ENCODE data around the gene LIPM.
"Not testable (repeated sequence)": the region's sequence is repeated elsewhere in the genome, so short reads cannot be mapped to it uniquely, and the experiment has no call there.

The LIPM gene

DNA sequence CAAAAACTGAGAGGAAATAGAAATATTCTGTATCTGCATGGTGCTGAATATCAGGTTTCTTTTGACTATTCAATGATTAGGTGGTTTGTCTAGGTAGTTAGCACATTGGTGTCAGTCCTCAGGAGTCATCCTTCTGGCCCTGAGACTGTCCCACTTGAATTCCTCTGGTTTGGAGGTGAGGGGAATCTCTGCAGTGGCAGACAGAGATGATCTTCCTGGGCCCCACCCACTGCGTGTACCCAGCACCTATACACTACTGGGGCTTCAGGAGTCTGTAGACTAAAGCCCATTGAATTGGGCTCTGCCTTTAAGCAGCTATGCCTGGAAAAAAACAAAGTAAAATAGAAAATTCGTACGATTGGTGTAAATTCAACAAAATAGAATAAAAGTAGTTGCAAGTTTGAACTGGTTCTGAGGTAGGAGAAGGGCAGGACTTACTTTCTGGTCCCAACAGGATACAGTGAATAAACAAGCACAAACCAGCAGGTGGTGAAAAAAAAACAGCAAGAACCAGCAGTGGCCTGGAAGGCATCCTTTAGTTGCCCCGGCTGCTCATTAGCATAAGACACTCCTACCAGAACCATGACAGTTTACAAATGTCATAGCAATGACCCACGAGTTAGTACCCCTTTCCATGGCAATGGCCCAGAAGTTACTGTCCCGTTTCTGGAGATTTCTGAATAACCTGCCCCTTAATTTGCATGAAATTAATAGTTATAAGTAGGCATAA is 1.7 kb downstream of the LIPM start:
- DNase-seq, result no peak

DNA sequence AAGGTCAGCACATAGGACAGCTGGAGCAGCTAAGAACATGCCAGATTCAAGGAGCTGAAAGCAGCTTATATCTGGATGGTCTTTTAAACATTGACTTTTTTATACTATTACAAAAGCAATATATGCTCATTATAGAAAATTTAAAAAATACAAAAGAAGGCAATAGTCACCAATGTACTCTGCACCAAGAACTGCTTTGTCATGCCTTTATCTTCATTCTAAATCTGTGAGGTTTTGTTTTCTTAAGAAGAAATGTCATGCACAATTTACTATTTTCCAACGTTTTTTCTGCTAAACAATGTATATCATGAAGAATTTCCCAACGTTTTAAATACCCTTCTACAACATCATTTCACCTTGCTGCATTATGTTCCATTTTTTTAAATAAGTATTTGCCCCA is 2.8 kb downstream of the LIPM start:
- no peak for DNase-seq

DNA sequence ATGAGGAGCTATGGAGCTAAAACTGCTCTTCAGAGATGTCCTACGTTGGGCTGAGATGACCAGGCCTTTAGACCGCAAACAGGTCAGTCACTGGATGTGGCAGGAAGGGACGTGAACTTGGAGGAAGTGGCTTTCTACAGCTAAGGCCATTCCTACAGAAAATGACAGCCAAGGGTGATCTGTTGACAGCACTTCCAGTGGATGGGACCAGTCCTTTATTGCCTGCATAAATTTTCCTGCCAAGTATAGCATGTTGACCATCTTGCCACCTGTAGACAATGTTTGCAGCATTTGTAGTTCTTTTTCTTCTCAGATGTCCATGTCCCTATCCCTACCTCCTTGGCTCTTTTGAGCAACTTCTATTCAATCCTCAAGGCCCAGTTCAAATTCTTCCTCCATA is 3.4 kb downstream of the LIPM start:
- no peak for DNase-seq

DNA sequence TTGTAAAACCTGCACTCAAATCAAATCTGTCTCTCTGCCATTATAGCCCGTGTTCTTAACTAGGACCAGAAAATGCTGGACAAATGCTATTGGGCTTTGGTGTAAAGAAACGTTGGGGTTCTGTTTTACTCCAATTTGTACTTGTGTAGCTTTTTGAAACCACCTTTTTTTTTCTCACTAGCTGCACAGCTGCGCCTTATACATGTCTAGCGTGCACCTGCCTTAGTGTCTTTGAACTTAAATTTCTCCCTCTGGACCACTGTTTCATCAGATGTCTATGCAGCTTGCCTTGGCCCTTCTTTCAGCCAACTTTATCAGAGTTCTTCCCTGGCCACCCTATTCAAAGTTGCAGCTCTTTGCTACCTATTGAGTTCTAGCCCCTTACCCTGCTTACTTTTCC is 7.1 kb downstream of the LIPM start:
- no peak for DNase-seq

DNA sequence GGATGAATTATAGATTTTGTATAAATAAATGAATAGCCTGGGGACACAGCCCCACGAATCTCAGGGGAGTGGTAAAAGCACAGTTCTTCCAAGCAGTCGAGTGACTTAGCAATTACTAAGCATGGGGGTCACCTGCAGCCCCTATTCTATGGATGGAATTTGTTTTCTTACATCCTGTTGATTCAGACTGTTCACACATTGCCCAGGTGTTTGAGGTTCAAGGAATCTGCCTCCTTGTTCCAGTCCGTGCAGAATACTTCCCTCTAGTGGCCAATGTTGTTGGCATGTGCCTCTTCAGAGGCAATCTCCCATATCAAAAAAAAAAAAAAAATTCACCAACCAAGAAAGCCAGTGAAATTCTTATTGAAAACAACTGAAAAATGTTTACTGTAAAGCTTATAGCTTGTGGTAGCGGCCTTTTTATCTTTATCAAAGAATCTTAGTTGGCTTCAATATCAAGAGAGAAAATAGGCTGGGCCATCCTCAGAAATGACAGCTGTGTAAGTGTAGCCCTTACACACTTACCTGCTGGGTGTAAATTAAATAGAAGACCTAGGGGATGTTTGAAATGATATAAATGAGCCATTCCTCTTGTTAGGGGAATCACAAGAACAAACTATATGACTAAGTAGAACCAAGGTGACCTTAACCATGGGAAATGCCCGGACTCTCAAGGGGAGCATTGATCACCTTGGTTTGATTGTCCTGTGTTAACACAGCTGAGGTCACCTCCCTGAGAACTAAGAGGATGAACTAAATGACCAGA is 7.8 kb downstream of the LIPM start:
- peak; percentile 40 for DNase-seq

DNA sequence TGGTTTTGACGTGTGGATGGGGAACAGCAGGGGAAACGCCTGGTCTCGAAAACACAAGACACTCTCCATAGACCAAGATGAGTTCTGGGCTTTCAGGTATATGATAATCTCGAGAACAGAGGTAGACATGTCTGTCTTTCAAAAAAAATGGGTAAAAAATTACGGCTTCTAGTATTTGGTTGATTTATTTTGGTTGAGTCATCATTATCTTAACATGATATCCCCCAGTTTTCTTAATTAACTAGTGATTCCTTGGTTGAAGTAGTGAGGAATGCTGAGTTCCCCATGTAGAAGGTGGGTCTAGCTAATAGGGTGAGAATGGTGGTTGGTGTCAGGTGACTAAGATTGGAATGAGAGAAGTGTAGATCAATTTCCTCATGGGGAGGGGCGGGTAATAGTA is 10.7 kb downstream of the LIPM start:
- DNase-seq, result no peak

DNA sequence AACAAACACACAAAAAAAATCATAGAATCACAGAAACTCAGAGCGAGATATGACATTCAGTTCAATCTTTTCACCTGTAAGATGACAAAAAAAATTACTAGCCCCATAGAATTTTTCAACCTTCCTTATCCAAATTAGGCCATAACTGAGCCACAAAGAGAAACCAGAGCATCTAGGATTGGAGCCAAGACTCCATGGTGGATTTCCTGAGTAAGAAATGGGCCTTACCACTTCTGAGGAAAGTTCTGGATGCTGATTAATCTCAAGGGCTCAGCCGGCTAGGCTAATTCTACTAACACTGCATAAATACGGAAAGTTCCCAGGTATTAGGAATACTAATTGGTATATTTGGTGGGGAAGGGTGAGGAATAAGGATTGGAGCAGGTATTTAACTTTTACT is 16.8 kb downstream of the LIPM start:
- DNase-seq, result no peak

DNA sequence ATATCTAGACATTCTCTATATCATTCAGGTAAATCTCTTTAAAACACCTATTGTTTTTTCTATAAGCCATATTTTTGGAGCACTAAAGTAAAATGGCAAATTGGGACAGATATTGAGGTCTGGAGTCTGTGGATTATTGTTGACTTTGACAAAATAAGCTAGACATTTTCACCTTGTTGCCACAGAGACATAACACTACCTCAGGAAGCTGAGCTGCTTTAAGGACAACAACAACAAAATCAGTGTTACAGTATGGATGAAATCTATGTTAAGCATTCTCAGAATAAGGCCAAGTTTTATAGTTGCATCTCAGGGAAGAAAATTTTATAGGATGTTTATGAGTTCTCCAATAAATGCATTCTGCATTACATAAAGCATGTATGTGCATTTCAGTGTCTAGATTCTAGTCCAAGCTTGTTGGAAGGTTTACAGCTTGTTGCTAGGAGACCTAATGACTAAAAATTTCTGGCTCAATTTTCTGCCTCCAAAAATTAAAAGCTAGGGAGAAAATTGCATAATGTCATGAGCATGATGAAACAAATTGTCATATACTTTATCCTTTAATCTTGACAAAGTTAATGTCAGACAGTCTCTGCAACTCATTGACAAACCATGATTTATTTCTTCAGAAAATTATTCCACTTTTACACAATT is 18.3 kb downstream of the LIPM start:
- peak; percentile 14 for DNase-seq

DNA sequence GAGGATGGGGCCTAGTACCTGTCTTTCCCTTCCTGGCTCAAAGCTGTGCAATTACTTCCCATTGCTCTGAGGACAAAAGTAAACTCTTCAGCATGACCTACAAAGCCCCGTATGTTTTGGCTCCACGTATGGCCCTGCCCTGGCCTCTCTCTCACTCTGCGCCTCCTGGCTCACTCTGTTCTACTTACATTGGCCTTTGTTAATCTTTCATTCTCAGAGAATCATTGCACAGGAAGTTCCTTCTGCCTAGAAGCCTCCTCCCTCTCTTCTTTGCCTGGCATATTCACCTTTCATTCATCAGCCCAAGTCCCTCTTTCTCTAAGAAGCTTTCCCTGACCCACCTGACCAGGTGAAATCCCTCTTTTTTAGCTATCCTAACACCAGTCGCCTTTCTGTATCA is 23.9 kb downstream of the LIPM start:
- no peak for DNase-seq

DNA sequence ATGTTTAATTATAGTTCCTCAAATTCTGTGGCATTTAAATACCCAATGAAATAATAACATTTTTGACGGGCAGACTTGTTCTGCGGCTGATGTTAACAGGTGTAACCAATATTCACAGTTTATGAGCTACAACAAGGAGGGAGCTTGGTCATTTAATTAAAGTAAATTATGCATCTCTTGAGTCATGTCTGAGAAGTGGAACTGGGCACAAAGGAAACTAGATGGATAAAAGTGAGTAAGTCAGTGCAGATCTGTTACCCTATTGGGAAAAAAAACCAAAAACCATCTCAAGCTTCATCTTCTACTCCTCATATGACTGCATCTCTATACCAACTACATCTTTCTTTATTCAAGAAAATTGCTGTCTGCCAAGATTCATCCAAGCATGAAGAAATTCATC is 25.1 kb downstream of the LIPM start:
- no peak for DNase-seq

DNA sequence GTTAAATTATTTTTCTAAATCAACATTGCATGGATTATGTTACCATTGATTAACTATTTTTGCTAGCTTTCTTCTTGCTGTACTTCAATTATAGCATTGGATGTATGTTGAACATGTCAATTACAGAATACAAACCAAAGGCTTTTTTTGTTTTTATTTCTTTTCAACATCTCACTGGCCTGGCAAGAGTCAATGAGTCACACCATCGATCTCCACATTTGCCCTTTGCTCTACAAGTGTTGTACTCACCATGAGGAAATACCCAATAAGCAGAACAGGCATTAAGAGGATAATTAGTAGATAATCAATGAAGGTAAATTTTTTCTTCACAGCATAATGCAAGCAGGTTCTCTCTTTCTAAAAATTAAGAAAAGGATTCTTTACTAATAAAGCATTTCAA is 25.8 kb downstream of the LIPM start:
- no peak for DNase-seq

DNA sequence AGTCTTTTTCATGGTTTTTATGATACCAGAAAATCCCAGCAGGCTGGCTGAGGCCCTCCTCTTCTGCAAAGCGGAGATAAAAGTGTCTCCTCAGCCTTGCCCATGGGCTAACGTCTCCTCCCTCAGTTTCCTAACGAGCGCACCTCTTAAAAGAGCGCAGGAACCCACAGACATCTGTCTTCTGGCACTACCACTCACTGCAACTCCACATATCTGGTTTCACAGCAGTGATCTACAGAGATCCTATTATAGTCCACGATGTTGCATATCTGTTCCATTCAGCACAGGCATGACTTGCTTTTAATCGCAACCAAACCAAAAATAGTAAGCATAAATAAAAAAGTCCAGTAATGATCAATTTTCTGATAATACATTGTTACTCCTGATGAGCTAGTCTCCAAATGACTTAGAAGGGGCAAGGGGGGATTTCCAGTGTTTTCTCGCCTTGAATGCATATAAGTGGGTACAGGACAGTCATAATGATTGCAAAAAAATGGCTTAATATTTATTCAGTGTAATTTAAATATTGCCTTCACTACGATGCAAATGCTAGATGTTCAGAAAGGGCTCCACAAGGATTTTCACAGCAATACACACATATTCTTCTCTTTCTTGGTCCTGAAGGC is 28.2 kb downstream of the LIPM start:
- no peak for DNase-seq

DNA sequence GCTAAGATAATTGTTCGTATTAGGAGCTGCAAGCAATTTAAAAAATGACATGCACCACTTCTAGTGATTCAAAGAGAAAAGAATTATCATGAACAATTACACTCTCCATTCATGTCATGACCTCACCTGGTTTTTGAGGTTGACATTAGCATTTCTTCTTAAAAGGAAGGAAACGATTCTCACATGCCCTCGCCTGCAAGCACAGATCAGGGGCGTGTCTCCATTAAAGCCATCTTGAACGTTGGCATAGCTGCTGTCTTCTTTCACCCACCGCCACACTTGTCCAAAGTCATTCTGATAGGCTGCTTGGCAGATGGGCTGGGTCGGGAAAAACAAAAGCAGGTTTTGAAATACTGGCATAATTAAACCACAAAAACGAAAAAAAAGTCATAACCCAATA is 29.2 kb downstream of the LIPM start:
- DNase-seq, result no peak

DNA sequence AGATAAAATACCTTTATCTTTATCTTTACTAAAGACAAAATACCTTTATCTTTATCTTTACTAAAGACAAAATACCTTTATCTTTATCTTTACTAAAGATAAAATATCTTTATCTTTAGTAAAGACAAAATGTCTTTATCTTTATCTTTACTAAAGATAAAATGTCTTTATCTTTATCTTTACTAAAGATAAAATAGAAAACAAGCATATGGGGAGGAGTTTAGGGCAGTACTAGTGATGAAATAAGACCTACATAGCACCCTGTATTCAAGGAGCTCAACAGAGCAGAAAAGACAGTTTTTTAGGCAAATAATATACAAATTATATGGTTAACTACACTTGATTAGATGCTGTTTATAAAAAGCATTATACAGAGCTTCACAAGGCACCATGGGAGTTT is 29.8 kb downstream of the LIPM start:
- DNase-seq, result no peak

DNA sequence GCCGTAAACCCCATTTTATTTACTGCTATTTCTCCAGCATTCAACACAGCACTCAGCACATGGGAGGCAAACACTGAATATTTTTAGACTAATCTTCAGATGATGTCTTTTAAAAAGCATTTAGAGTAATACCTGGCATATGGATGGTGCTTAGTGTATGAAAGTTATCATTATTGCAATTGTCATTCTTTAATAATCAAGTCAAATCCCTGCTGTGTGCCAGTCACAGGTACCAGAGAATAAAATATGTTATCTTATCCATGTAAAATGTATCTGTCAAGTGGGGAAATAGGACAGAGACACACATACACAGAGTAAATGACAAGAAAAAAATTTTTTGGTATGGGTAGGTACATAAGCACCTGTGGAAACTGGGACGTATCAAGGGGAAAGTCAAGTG is 30.6 kb downstream of the LIPM start:
- no peak for DNase-seq

DNA sequence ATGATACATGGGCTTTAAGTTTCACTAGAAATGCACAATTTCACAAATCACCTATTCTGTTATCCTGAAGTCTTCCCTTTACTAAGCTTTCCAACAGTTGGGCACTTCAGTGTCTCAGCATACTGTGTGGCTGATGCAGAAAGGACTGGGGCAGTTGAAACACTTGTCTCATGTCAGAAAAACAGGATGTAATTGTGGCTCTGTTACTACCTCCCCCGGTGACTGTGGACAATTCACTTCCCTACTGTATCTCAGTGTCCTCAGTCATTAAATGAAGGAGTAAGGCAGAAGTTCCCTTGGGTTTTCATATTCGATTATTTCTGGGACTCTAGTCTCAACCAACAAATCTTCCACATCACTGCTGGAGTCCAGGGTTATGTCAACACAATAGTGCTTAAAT is 31.2 kb downstream of the LIPM start:
- no peak for DNase-seq

DNA sequence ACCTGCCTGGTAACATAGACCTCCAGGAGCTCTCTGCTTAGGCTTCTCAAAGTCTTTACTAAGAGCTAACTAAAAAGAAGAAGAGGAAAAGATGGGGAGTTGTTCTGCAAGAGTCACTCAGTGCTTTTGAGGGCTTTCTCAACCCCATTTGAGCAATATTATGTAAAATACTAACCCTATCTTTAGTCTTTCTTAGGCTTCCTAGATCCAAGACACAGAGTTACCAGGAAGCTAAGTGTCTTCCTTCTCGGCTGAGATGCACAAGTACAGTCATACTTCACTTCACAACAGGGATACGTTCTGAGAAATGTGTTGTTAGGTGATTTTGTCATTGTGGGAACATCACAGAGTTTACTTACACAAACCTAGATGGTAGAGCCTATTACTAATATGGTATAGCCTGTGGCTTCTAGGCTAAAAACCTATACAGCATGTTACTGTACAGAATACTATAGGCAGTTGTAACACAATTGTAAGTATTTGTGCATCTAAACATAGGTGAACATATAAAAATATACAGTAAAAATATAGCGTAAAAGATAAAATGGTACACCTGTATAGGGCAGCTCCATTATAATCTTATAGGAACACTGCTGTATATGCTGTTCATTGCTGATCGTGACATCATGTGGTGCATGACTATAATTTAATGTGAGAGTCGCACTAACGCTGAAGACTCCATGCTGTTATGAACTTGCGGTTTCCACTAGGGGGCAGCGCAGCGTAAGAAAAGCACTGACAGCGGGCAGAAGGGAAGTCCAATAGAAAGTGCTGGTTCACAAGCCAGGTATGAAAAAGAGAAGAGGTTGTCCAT is 32.8 kb downstream of the LIPM start:
- DNase-seq, result peak; percentile 71

DNA sequence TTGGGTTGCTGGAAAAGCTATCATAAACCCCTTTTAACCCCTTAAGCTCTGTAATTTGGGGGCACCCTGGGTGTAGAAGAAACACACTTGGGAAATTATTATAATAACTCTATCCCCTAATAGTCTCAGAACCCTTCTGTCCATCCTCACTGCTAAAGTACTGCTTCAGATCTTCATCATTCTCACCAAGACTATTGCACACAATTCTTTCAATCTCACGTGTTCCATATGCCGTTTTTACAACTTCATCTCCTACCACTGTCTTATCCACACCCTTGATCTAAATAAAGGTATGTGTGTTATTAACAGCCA is 33.3 kb downstream of the LIPM start:
- DNase-seq, result no peak

DNA sequence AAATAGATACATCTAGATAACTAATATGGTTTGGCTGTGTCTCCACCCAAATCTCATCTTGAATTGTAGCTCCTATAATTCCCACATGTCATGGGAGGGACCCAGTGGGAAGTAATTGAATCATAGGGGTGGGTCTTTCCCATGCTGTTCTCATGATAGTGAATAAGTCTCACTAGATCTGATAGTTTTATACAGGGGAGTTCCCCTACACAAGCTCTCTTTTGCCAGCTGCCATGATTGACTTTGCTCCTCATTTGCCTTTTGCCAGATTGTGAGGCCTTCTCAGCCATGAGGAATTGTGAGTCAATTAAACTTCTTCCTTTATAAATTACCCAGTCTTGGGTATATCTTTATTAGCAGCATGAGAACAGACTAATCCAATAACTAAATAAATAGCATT is 35.1 kb downstream of the LIPM start:
- DNase-seq, result not testable (repeated sequence)

DNA sequence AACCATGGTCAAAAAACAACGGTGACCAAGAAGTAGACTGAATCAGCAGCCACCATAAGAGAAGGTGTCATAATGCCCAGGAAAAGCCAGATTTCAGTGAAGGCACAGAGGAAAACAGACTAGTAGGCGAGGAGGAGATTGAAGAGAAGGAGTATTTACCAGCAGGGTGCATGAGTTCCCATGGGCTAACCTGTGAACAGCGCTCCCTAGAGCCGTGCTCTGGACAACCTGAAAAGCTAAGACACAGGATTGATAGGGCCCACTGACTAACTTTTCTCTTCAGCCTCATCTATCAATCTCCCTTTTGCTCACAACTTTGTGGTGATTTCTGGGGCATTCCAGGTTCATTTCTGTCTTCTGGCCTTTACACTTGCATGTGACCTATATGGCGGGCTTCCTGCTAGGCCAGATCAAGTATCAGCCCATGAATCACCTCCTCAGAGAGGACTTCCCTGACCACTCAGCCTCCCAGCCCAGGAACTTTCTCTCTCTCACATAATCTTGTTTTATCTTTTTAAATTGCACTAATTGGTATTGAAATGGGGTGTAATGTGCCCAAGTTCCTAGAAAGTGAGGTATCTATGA is 36.3 kb downstream of the LIPM start:
- DNase-seq, result no peak

DNA sequence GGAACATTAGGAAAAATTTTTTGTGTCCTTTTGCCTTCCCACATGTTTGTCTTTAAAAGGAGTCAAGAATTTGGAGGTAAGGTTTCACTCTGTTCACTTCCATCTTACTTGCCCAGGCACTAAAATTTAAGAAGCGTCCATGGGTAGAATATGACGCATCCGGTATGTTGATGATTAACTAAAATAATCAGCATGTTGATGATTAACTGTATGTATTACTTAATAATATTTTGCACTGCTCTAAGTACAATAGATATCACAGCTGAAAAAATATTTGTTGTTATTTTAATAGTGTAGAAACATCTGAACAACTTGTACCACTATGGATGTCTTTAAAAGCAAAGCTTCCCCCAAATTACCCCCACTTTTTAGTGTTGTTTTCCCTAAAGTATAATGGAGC is 37.6 kb downstream of the LIPM start:
- no peak for DNase-seq

DNA sequence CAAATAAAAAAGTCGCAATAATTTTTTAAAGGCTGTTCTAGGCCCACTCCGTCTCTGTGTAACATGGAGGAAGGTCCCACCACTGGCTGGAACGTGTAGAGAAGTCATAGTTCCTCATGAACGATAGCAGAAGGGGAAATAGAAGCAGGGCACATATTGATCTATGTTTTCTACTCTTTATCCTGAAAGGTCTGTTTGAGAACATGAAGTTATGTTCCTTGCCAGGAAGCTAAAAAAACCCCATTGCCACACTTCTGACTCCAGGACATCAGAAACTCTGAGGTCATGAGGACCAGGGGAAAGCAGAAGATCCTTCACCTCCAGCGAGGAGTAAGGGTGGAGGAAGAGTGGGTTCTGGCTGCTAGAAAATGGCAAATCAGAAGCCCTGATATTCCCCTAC is 38.4 kb downstream of the LIPM start:
- DNase-seq, result no peak
